HuH-7.5 (cell line): ENCODE data around the gene BTBD6.
"Not testable (repeated sequence)": the region's sequence is repeated elsewhere in the genome, so short reads cannot be mapped to it uniquely, and the experiment has no call there.

Source experiments
- DNase-seq: peaks from one replicate; pipeline ENCODE4 v3.0.0; 2011; ENCODE audit warnings: low spot score

The BTBD6 gene

GRCh38 chr14:105294142-105294597, 45.8 kb downstream of the BTBD6 start:
- no peak for DNase-seq

GRCh38 chr14:105297311-105297710, 49.0 kb downstream of the BTBD6 start:
- DNase-seq = not testable (repeated sequence)

GRCh38 chr14:105299654-105300541, 51.6 kb downstream of the BTBD6 start:
- DNase-seq = no peak
